SU-DHL-6 (cell line): ENCODE data around the gene PCDHGB1.

Source experiments
- EZH2phosphoT487 ChIP-seq: fragments of 200-600 bp; sonication (generic), shearing (Covaris generic); conservative IDR thresholded peaks from 2 replicates; pipeline ENCODE4 v1.6.1; 2018; ENCODE audit warnings: mild to moderate bottlenecking, antibody characterized with exemption, low read length, moderate library complexity, mixed read lengths
- TF ChIP-seq, protein P1 (sequence below): fragments of 200-600 bp; sonication (generic); IDR thresholded peaks from one replicate; pipeline ENCODE4 v1.5.1; 2017; ENCODE audit warnings: antibody characterized with exemption, mild to moderate bottlenecking, low read length, moderate library complexity; ENCODE audit not compliant: insufficient read depth, poor library complexity, severe bottlenecking

DNA sequence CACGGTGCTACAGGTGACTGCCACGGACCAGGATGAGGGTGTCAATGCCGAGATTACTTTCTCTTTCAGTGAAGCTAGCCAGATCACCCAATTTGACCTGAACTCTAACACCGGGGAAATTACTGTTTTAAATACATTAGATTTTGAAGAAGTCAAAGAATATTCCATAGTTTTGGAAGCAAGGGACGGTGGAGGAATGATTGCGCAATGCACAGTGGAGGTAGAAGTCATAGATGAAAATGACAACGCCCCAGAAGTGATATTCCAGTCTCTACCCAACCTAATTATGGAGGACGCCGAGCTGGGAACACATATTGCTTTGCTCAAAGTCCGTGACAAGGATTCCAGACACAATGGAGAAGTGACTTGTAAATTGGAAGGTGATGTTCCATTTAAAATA is 38.8 kb downstream of the PCDHGB1 start:
- TF ChIP-seq, protein P1, sequence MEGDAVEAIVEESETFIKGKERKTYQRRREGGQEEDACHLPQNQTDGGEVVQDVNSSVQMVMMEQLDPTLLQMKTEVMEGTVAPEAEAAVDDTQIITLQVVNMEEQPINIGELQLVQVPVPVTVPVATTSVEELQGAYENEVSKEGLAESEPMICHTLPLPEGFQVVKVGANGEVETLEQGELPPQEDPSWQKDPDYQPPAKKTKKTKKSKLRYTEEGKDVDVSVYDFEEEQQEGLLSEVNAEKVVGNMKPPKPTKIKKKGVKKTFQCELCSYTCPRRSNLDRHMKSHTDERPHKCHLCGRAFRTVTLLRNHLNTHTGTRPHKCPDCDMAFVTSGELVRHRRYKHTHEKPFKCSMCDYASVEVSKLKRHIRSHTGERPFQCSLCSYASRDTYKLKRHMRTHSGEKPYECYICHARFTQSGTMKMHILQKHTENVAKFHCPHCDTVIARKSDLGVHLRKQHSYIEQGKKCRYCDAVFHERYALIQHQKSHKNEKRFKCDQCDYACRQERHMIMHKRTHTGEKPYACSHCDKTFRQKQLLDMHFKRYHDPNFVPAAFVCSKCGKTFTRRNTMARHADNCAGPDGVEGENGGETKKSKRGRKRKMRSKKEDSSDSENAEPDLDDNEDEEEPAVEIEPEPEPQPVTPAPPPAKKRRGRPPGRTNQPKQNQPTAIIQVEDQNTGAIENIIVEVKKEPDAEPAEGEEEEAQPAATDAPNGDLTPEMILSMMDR: no peak
- no peak for TF ChIP-seq EZH2phosphoT487
